Fibroblast of lung (primary cell): ENCODE results near the gene OR10P1.

Experiments used
- CTCF ChIP-seq, 2 donors: IDR thresholded peaks in 1 of 2; conservative IDR thresholded peaks in 1 of 2; 1 replicate in 1 of 2; 2 replicates in 1 of 2; pipeline ENCODE4 v1.5.1; 2011 to 2012; ENCODE audit warnings: low read length in 2 of 2, control low read depth in 1 of 2, inconsistent platforms in 1 of 2, low read depth in 1 of 2, mild to moderate bottlenecking in 1 of 2
- EZH2 ChIP-seq: IDR thresholded peaks from 2 replicates; pipeline ENCODE4 v1.5.1; 2012; ENCODE audit warnings: low read length, control low read depth, mild to moderate bottlenecking; ENCODE audit errors: missing control alignments

GRCh38 chr12:55636853-55637252 lies at the start of gene OR10P1:
- no peak for TF ChIP-seq CTCF (conservative IDR thresholded peaks at IDR 0.05 in 1 of 2, IDR thresholded peaks at IDR 0.05 in 1 of 2; ENCODE audit: low read depth in 1 of 2, low read length in 2 of 2)
- no peak for TF ChIP-seq EZH2
